Keratinocyte (primary cell): ENCODE measurements around the gene CNTD1. TPM values are rescaled to one million over a fixed set of nuclear protein-coding genes. Genes with fewer than 3 reads are reported as not detected.

ENCODE experiments used
- DNase-seq: peaks from one replicate; pipeline ENCODE4 v3.0.0-alpha.2; 2011; ENCODE audit warnings: low read depth, missing footprints, low spot score
- FAIRE-seq: peaks from 2 replicates; lab custom pipeline; 2011; peaks lifted over from hg19 to GRCh38; lab: Jason Lieb, UNC
- H2AFZ ChIP-seq: 2 replicates; pipeline ENCODE4 v1.6.0; 2012; ENCODE audit warnings: low read length, control low read depth, inconsistent platforms; ENCODE audit not compliant: control insufficient read depth
- H3K27ac ChIP-seq: 2 replicates; pipeline ENCODE4 v1.5.1; 2011; ENCODE audit warnings: low read length; ENCODE audit not compliant: control insufficient read depth, insufficient read depth
- H3K27me3 ChIP-seq: 3 replicates; pipeline ENCODE4 v1.6.0; 2011; ENCODE audit warnings: low read length; ENCODE audit not compliant: control insufficient read depth, insufficient read depth; ENCODE audit errors: extremely low read depth
- H3K36me3 ChIP-seq, 2 experiments: 2 replicates in 1 of 2; 3 replicates in 1 of 2; pipeline ENCODE4 v1.5.1; 2011; ENCODE audit warnings: low read length in 2 of 2, mild to moderate bottlenecking in 1 of 2; ENCODE audit not compliant: control insufficient read depth in 2 of 2, insufficient read depth in 2 of 2; ENCODE audit errors: extremely low read depth in 1 of 2
- H3K4me1 ChIP-seq: 3 replicates; pipeline ENCODE4 v1.5.1; 2011; ENCODE audit warnings: low read length; ENCODE audit not compliant: control insufficient read depth, insufficient read depth; ENCODE audit errors: extremely low read depth
- H3K4me2 ChIP-seq: 3 replicates; pipeline ENCODE4 v1.6.0; 2011; ENCODE audit warnings: low read depth, low read length; ENCODE audit not compliant: control insufficient read depth, insufficient read depth; ENCODE audit errors: extremely low read depth
- H3K4me3 ChIP-seq, 3 experiments: fragments of 200-600 bp in 1 of 3; sonication (generic) in 1 of 3; 2 replicates in 2 of 3; 3 replicates in 1 of 3; pipeline ENCODE4 v1.5.1; 2011 to 2016; ENCODE audit warnings: low read length in 3 of 3, mild to moderate bottlenecking in 3 of 3, control low read depth in 2 of 3, inconsistent platforms in 1 of 3, low read depth in 1 of 3, mixed read lengths in 1 of 3, mixed run types in 1 of 3, moderate library complexity in 1 of 3; ENCODE audit not compliant: control insufficient read depth in 2 of 3, insufficient read depth in 2 of 3; ENCODE audit errors: extremely low read depth in 1 of 3
- H3K79me2 ChIP-seq: 2 replicates; pipeline ENCODE4 v1.6.0; 2012; ENCODE audit warnings: low read length; ENCODE audit not compliant: control insufficient read depth, insufficient read depth
- H3K9ac ChIP-seq: 3 replicates; pipeline ENCODE4 v1.6.0; 2011; ENCODE audit warnings: low read length; ENCODE audit not compliant: control insufficient read depth, insufficient read depth; ENCODE audit errors: extremely low read depth
- H3K9me1 ChIP-seq: 3 replicates; pipeline ENCODE4 v1.6.0; 2011; ENCODE audit warnings: low read length; ENCODE audit not compliant: control insufficient read depth, insufficient read depth; ENCODE audit errors: extremely low read depth
- H3K9me3 ChIP-seq: 2 replicates; pipeline ENCODE4 v1.5.1; 2012; ENCODE audit warnings: low read depth, low read length; ENCODE audit not compliant: control insufficient read depth
- H4K20me1 ChIP-seq: 3 replicates; pipeline ENCODE4 v1.6.0; 2011; ENCODE audit warnings: low read length; ENCODE audit not compliant: control insufficient read depth, insufficient read depth; ENCODE audit errors: extremely low read depth
- EZH2 ChIP-seq: IDR thresholded peaks from one replicate; pipeline ENCODE4 v1.6.1; 2012; ENCODE audit warnings: inconsistent platforms, mild to moderate bottlenecking, low read length, moderate library complexity
- dilution Hi-C: fragments of 300-500 bp; cut with MboI; formaldehyde crosslinking; loops from one replicate; pipeline ENCODE4 v1.7.0; 2020; ENCODE audit warnings: low sequenced_read_pairs; ENCODE audit not compliant: extremely low pct_ligation_motif_present
- polyA plus RNA-seq, 5 experiments: library from polyadenylated mRNA; depleted of rRNA in 3 of 5; stranded (reverse) in 3 of 5; stranded (forward) in 1 of 5; unstranded in 1 of 5; fragments of >200 nt; gene quantifications; 1 replicate in 1 of 5; 2 replicates in 3 of 5; 3 replicates in 1 of 5; pipeline versions ENCODE4 v1.2.1 to v1.2.3, GENCODE V29; 2011 to 2012; ENCODE audit warnings: missing spikeins in 2 of 5, low read depth in 1 of 5, low replicate concordance in 1 of 5
- TF ChIP-seq, protein P1 (sequence below), 3 experiments: IDR thresholded peaks in 1 of 3; conservative IDR thresholded peaks in 1 of 3; optimal IDR thresholded peaks in 1 of 3; 2 replicates in 2 of 3; 3 replicates in 1 of 3; pipeline versions ENCODE3 to v1.5.1; 2011; ENCODE audit warnings: low read length in 3 of 3, mild to moderate bottlenecking in 3 of 3, moderate library complexity in 2 of 3, control low read depth in 1 of 3, inconsistent platforms in 1 of 3; ENCODE audit not compliant: insufficient read depth in 2 of 3; ENCODE audit errors: extremely low read depth in 1 of 3

CNTD1 gene
- polyA plus RNA-seq, 1 donor (not counting 4 experiments of a cell fraction or from before 2014, with no cell fraction given) = not detected

DNA sequence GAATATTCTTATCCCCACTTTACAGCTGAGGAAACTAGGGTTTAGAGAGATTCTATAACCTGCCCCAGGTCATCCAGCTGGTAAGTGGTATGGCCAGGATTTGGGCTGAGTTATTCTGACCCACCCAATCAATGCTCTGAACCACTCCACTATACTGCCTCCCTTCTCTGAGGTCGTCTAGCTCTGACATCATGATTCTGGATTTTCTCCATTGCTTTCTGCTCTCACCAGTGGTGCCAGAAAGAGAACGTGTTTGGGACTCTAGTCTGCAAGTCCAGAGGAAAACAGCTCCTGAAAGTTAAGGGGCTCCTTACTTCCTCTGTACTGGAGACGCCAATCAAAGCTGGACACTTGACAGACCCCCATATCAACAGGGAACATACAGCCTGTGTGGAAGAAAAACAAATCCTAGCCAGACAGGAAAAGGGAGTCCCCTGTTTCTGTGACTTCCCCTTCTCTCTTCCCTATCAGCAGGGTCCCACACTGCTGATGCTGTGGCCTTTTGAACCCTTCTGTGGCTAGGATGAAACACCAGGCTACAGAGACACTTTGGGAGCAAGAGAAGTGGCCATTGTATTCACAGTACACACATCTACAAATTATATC lies 47.8 kb upstream of the CNTD1 start:
- Histone ChIP-seq H3K27me3 (no peaks in the 10 kb centered on the region), H3K4me1 (no peaks in the 10 kb centered on the region), H3K36me3 (no peaks in the 10 kb centered on the region), H2AFZ (no peak overlapping the region), H3K4me3 (no peak overlapping the region), H3K4me2 (no peak overlapping the region), H3K79me2 (no peaks in the 10 kb centered on the region), H3K9ac (no peak overlapping the region), H3K9me3 (no peaks in the 10 kb centered on the region), H4K20me1 (no peaks in the 10 kb centered on the region), H3K27ac (no peak overlapping the region), H3K9me1 (no peaks in the 10 kb centered on the region)
- DNase-seq (no peak), FAIRE-seq (no peak)
- dilution Hi-C loops = no loop called here
- TF ChIP-seq EZH2 = no peak
- TF ChIP-seq, protein P1, sequence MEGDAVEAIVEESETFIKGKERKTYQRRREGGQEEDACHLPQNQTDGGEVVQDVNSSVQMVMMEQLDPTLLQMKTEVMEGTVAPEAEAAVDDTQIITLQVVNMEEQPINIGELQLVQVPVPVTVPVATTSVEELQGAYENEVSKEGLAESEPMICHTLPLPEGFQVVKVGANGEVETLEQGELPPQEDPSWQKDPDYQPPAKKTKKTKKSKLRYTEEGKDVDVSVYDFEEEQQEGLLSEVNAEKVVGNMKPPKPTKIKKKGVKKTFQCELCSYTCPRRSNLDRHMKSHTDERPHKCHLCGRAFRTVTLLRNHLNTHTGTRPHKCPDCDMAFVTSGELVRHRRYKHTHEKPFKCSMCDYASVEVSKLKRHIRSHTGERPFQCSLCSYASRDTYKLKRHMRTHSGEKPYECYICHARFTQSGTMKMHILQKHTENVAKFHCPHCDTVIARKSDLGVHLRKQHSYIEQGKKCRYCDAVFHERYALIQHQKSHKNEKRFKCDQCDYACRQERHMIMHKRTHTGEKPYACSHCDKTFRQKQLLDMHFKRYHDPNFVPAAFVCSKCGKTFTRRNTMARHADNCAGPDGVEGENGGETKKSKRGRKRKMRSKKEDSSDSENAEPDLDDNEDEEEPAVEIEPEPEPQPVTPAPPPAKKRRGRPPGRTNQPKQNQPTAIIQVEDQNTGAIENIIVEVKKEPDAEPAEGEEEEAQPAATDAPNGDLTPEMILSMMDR (optimal IDR thresholded peaks at IDR 0.05 in 1 of 3, IDR thresholded peaks at IDR 0.05 in 1 of 3, conservative IDR thresholded peaks at IDR 0.05 in 1 of 3; ENCODE audit: extremely low read depth in 1 of 3, insufficient read depth in 2 of 3, low read length in 3 of 3) = no peak

GRCh38 chr17:42751628-42752027 lies 47.0 kb upstream of the CNTD1 start:
- H3K9ac ChIP-seq = no peak overlapping the region
- H2AFZ ChIP-seq = no peak overlapping the region
- no peaks in the 10 kb centered on the region for H3K27me3 ChIP-seq
- no peak overlapping the region for H3K27ac ChIP-seq
- no peaks in the 10 kb centered on the region for H3K9me1 ChIP-seq
- no peaks in the 10 kb centered on the region for H4K20me1 ChIP-seq
- no peaks in the 10 kb centered on the region for H3K9me3 ChIP-seq
- no peaks in the 10 kb centered on the region for H3K4me1 ChIP-seq
- H3K4me2 ChIP-seq = no peak overlapping the region
- TF ChIP-seq, protein P1 (optimal IDR thresholded peaks at IDR 0.05 in 1 of 3, IDR thresholded peaks at IDR 0.05 in 1 of 3, conservative IDR thresholded peaks at IDR 0.05 in 1 of 3; ENCODE audit: extremely low read depth in 1 of 3, insufficient read depth in 2 of 3, low read length in 3 of 3) = no peak
- no peak for TF ChIP-seq EZH2
- H3K79me2 ChIP-seq = no peaks in the 10 kb centered on the region
- FAIRE-seq = no peak
- no peaks in the 10 kb centered on the region for H3K36me3 ChIP-seq
- dilution Hi-C loops = no loop called here
- no peak overlapping the region for H3K4me3 ChIP-seq
- DNase-seq = no peak
